DMS53 treated with DMSO at 0.1 percent for 48 hours (cell line): ENCODE data around the gene RTL9.
A peak's percentile ranks its signal among the peaks of the same experiment; 100 is the strongest.

Experiments used
- DNase-seq: peaks from one replicate; lab custom pipeline; 2025; ENCODE audit not compliant: unreplicated experiment; lab: John Stamatoyannopoulos, UW

RTL9 gene

DNA sequence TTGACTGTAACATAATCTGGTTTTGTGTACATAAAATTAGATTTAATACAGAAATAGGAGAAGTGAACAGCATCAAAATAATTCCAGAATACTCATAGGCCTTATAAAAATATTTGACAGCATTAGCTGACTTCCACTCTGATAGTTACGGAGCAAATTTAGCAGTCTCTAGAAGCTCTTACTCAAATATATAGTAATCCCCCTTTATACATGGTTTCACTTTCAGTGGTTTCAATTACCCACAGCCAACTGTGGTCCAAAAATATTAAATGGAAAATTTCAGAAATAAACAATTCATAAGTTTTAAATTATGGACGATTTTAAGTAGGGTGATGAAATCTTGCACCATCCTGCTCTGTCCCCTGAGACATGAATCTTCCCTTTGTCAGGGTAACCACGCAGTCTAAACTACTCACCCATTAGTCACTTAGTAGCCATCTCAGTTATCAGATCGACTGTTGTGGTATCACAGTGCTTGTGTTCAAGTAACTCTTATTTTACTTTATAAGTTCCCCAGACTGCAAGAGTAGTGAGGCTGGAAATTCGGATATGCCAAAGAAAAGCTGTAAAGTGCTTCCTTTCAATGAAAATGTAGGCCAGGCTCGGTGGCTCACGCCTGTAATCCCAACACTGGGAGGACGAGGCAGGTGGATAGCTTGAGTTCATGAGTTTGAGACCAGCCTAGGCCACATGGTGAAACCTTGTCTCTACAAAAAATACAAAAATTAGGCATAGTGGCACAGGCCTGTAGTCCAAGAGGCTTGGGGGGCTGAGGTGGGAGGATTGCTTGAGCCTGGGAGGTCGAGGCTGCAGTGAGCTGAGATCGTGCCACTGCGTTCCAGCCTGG is 17.2 kb upstream of the RTL9 start:
- no peak for DNase-seq

DNA sequence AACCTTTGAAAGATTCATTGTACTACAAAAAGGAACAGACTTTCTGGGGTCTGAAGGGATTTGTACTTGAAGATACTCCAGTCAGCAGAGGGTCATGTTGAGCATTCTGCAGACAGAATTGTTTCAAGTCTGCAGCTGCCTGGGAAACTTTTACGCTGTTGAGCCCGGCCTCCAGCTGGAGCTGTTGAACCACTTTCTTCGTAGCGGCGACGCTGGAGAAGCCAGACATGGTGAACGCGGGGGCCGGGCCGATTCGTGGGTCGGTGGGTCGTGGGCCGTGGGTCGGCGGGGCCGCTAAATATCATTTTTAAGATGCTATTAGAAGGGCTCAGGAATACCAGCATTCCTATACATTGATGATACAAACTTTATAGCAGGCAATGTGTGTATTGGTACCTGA is 12.0 kb upstream of the RTL9 start:
- DNase-seq, result no peak

GRCh38 chrX:110359273-110359672 is 625 bp downstream of the RTL9 start:
- DNase-seq, result no peak

DNA sequence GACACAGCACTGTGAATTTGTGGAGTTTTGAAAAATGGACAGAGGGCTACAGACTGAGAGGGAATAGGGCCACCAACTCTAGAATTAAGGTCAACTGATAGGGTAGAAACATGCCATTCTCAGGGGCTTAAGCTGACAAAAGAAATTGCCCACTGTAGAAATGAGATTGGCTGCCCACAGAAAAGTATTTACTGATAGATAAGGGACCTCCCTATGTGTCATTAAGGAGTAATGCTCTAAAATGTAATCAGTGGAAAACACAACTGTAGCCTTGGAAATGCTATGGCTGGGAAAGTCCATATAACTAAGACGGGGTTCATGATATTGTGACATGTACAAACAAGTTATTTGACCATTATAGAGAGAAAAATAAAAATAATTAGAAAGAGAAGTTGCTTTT is 4.6 kb downstream of the RTL9 start:
- no peak for DNase-seq

DNA sequence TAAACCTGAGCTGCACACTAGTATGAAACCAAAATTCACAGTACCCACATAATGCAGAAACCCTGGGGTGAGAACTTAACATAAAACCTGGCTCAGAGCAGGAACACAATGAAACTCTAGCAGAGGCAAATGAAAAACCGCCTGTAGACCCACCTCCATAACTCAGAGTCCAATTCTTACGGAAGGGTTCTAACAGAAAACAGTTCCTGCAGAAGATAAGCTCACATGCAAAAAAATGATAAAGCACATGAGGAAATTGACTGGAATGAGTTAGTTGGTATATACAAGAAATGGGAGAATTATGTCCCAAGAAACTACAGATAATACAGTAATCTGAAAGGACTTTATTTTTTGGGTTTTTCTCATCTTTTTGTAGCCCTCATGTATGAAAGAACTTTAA is 14.7 kb downstream of the RTL9 start:
- DNase-seq, result no peak

- no peak for DNase-seq
These were observed 15.9 kb downstream of the RTL9 start for GRCh38 chrX:110374559-110374958.

GRCh38 chrX:110381216-110381615 is 22.6 kb downstream of the RTL9 start:
- DNase-seq, result no peak

DNA sequence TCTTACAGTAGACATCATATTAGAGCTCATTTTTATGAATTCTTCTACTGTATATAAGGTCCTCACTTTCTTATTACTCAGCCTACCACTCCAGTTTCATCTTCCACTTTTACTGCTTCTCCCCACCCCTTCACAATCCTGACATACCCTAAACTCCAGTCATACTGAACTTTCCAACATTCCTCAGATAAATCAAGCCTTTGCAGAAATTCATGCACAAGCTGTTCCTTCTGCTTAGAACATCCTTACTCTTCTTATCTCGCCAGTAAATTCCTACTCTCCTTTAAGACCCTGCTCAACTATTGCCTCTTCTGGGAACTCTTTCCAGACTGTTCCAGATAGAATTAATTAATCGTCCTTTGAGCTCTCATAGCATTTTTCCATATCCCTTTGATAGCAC is 24.8 kb downstream of the RTL9 start:
- no peak for DNase-seq

- DNase-seq, result no peak
These were observed 25.8 kb downstream of the RTL9 start for GRCh38 chrX:110384490-110384889.

DNA sequence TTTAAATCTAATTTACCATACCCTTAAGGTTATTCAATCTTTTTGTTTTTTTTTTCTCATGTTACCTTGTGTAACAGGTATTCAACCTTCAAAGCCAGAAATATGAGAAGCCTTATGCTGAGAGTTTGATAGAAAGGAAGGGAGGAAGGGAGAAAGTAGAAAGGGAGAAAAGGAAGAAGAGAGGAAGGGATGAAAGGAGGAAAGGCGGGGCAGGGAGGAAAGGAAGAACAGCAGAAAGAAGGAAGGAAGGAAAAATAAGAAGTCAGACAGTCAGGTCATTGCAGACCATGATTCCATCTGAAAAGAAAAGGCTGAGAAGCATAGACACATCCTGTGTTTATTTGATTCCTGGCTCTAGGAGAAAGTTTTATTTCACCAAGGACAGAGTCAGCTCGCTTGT is 30.9 kb downstream of the RTL9 start:
- no peak for DNase-seq

DNA sequence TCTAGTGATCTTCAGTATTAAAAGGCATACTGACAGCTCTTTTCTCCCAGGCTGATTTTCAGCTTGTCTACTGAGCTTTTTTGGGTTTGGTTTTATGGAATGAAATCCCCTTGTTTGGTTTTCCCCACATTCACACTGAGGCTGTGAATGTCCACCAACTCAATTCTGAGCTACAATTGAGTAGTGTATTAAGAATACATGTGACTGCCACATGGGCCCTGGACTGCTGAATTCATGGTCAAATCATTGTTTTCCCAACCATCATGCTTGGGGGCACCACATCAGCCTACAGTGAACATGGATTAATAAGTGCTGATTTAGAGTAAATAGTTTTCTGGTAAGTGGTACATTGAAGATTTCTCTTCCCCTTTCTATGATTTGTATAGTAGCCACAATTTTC is 32.4 kb downstream of the RTL9 start:
- DNase-seq, result no peak

DNA sequence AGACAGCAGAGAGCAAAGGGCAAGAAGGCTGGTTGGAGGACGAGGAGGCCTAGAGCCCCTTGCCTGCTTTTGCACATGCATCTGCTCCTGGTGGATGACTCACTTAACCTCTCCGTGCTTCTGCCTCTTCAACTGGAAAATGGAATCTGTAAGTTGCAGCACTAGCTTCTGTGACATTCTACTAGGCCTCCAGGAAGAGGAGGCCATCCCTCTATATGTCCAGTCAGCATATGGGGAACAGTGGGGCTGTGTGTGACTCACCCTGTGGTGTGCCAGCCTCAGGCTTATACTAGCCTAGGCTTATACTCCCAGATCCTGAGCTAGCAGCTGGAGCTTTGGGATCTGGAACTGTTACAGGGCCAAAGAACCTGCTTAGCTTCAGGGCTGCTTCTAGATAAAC is 36.0 kb downstream of the RTL9 start:
- DNase-seq, result peak; percentile 4

DNA sequence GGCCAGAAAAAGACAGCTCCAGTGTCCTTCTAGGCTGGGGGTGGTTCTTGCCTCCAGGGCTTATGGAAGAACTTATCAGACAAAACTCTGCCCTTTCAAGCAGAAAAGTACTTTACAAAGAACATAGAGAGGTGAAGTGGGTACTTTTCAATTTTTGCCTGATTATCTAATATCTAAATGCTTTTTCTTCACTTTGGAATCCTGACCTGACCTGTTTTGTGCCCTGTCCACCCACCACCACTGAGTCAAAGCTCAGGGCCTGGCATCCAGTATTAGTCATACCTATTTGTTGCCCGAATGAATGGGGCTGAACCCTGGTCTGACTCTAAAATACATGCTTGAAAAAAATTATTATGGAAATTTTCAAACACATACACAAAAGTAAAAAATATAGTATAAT is 37.2 kb downstream of the RTL9 start:
- no peak for DNase-seq

DNA sequence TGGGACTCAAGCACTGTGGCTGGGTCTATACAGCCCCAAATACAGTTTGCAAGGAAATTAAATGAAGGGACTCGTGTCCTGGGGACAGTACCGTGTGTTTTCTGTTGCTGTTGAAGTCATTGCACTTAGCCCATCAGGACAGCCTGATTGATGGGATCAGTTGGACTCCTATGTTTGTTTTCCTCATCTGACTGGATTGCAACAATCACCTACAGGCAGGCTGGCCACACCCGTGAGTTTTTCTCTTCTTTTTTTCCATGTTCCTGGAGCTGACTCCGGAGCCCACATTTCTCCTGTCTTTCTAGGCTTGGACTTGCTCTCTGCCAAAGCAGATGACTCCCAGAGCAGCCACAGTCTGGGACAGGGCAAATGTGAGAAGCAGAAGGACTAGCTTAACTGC is 38.1 kb downstream of the RTL9 start:
- no peak for DNase-seq

DNA sequence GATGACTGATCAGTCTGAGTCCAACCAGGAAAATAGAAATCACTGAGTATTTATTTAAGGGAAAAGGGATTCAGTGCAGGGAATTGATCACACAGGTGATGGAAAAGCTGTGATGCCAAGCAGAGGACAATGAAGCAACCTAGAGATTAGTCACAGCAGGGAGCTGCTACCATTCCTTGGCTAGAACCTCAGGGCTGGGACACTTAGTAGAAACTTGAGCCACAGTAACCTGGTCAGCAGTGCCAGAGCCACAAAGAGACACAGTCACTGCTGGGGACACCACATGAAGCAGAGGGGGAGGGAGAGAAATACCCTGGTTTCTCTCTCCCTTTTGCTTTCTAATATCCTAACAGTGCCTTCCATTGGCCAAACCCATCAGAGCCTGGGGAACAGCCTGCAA is 38.7 kb downstream of the RTL9 start:
- DNase-seq, result no peak

DNA sequence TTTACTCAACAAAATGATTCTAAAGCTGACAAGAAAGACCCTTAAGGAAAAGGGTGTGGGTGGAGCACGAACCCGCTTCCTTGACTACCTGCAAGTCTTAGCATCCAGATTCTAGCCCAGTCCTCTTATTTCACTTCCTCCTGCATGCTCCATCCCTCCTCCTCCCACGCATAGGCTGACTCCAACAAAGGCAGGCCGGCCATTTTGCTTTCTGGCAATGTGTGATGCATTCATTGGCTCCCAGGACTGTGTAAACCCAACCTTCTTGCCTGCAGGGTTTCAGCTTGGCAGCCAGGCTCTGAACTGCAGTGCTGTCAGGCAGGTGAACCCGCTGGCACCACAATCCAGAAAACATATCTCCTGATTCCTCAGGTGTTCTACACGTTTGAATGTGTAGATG is 39.3 kb downstream of the RTL9 start:
- no peak for DNase-seq

DNA sequence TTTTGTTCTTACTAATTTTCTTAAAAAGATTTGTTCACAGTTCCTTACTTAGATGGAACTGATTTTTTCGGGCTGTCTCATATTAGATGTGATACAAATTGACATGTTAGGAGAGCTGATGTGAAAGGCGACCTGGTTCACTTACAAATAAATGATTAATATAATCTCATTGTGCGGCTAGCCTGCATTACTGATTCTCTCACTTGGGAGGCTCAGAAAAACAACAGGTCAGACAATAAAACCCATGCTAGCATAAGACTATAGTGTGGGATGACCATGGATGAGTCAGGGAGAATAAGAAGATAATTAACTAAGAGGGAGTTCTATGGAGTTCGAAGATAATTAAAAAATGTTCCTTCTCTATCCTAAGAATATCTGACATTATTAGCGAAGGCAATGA is 40.8 kb downstream of the RTL9 start:
- no peak for DNase-seq

DNA sequence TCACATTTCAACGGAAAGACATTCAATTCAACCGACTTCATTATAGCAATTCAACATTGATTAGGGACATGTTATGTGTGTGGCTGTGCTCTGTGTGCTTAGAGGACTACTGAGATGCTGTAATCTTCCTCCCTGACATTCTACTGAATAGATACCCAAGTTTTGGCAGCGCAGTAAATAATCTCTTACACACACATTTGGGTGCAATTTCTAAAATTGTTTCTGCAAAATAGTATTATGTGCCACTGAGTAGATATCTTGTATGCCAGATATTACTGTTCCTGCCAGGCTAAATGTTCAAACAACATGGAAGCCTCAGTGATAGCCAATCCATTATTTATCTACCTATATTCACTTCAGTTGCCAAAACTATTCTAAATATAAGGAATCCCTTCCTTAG is 41.3 kb downstream of the RTL9 start:
- no peak for DNase-seq

GRCh38 chrX:110401135-110401534 is 42.5 kb downstream of the RTL9 start:
- DNase-seq, result no peak

DNA sequence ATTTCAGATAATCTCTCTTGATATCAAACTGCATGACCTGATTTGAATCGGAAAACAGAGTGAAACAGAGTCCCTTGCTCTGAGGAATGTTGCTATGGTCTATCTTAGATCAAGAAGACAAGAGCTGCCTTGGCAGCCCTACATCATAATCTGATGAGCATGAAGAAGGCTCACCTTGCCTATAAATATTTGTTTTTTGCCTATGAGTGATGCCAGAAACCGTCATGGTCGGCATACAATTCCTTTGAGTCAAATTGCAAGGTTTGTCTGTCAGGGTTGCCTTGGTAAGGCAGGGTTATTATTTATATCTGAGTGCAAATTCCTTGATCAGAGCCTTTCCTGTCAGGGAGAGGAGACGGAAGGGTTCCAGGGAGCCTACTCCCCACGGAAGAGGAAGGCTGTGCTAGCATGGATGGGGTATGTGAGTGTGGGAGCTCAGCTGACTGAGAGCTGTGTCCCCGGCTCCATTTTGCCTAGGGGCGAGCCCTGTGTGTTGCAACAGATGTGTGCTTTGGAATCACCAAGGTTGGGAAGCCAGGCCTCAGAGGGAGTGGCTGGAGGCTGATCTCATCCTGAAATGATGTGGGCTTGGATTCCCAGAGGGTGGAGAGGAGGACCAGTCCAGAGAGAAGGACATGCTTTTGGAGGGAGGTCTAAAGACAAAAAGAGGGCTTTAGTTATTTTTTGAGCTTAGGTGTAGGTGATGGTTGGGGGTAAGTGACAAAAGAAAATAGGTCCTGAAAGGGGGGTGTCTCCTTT is 43.6 kb downstream of the RTL9 start:
- DNase-seq, result no peak

GRCh38 chrX:110402850-110403221 is 44.2 kb downstream of the RTL9 start:
- DNase-seq, result no peak

DNA sequence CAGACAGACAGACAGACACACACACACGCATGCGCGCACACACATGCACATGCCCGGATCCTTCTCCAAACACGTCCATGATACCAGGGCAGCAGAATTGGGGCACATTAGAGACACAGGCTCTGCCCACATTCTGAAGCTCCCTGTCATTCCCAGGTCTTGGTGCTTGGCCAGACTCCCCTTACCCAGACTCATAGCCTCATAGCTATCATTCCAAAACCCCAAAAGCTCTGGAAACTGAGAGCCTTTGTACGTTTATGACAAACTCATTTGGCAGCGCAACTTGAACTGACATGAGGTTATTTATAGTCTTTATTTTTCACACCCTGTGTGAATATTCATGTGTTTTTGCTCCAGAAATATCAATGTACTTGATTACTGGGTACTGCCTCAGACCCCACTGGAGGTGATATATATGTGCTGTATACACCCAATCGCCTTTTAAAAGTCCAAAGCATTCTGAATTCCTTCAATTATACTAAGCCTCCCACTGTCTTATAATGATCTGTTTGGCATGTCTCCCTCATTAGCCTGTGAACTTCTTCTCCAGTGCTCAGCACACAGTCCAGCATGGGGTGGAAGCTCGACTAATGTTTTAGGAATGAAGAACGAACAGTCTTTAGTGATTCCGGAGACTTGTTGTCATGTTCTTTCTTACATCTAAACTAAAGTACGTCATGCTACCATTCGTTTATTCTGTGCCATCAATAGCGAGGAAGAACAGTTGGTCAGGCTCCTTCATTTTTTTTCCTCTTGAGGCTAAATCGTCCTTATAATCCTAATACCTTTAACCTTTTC is 45.0 kb downstream of the RTL9 start:
- no peak for DNase-seq
